Heart right ventricle (tissue), 16 donors: ENCODE data around the gene GHITM. TPM values are rescaled to one million over a fixed set of nuclear protein-coding genes. Genes with fewer than 3 reads are reported as not detected.
"Not testable (repeated sequence)": the region's sequence is repeated elsewhere in the genome, so short reads cannot be mapped to it uniquely, and the experiment has no call there.

ENCODE experiments used
- ATAC-seq, 8 donors: fragments of 200-7000 bp; cut with Tn5 transposase; one replicate each; pipeline ENCODE4 v1.9.1; 2020; ENCODE audit warnings: mild to moderate bottlenecking in 8 of 8, moderate library complexity in 8 of 8, moderate number of reproducible peaks in 1 of 8
- DNase-seq, 2 donors: peaks; one replicate each; pipeline ENCODE4 v3.0.0-alpha.2; 2020
- H3K27ac ChIP-seq, 10 donors: fragments of 200-600 bp; sonication (generic) in 2 of 10; one replicate each; pipeline versions ENCODE4 v1.5.0 to v1.8.0; 2020 to 2022; ENCODE audit warnings: mild to moderate bottlenecking in 3 of 10
- H3K27me3 ChIP-seq, 7 donors: fragments of 200-600 bp; one replicate each; pipeline ENCODE4 v1.8.0; 2021 to 2022; ENCODE audit warnings: mild to moderate bottlenecking in 2 of 7
- H3K36me3 ChIP-seq, 9 donors: fragments of 200-600 bp; sonication (generic) in 1 of 9; one replicate each; pipeline versions ENCODE4 v1.5.0 to v1.8.0; 2020 to 2022; ENCODE audit warnings: mild to moderate bottlenecking in 2 of 9
- H3K4me1 ChIP-seq, 9 donors: fragments of 200-600 bp; sonication (generic) in 1 of 9; one replicate each; pipeline versions ENCODE4 v1.5.0 to v1.8.0; 2020 to 2022; ENCODE audit warnings: mild to moderate bottlenecking in 4 of 9
- H3K4me3 ChIP-seq, 10 donors: fragments of 200-600 bp; sonication (generic) in 2 of 10; one replicate each; pipeline versions ENCODE4 v1.5.0 to v1.8.0; 2020 to 2022; ENCODE audit warnings: mild to moderate bottlenecking in 7 of 10, moderate library complexity in 2 of 10
- H3K9me3 ChIP-seq, 11 donors: fragments of 200-600 bp in 10 of 11; sonication (generic) in 2 of 11; one replicate each; pipeline versions ENCODE4 v1.5.0 to v1.8.0; 2013 to 2022; ENCODE audit warnings: mild to moderate bottlenecking in 2 of 11, control low read depth in 1 of 11, moderate library complexity in 1 of 11
- CTCF ChIP-seq, 9 donors: fragments of 200-600 bp; sonication (generic) in 2 of 9; IDR thresholded peaks; one replicate each; pipeline versions ENCODE4 v1.5.0 to v1.8.0; 2021 to 2022; ENCODE audit warnings: antibody characterized with exemption in 9 of 9, mild to moderate bottlenecking in 5 of 9, moderate library complexity in 1 of 9
- WGBS, 2 donors: extraction: QIAGEN DNeasy Blood & Tissue Kit; methylation state at CpG; one replicate each; pipeline ENCODE4 v1.1.7; 2013; ENCODE audit warnings: inconsistent platforms in 1 of 2; 5-methylcytosine and 5-hydroxymethylcytosine counted together
- intact Hi-C, 10 donors: fragments of 100-400 bp; cut with DNase I; formaldehyde crosslinking; loops; one replicate each; pipeline versions ENCODE4 v1.11.1 to v1.14.2; 2022
- polyA plus RNA-seq, 2 donors: library from polyadenylated mRNA; stranded (reverse); fragments of 200-250 nt; gene quantifications; one replicate each; pipeline ENCODE4 v1.2.3, GENCODE V29; 2013
- total RNA-seq, 10 donors: library from RNA; stranded (reverse); fragmentation: NEBNext Ultra II Directional in 3 of 10; extraction: Animal tissue kit (Norgen Biotek cat#: 25700) in 3 of 10; gene quantifications; one replicate each; pipeline versions ENCODE4 v1.2.1 to v1.2.4, GENCODE V29; 2021 to 2023
- donor health status: Arrhythmogenic right ventricular cardiomyopathy.
- donor health status: ischemic (EF 13 %, LVEDD 7.1; RV severe dilation, severe dysfunction).
- donor health status: healthy with polysubstance abuse.
- donor health status: DM: no; HTN: yes; CAD: no.
- donor health status: DM: no; HTN: no; CAD: no.
- donor health status: ischemic (EF 25% LVEDD 6.9; RV normal size, moderate dysfunction).
- donor health status: ischemic (EF 25% LVEDD 5.7; RV mildly dilated, moderate dysfunction).
- donor health status: healthy.
- donor health status: DM: yes; HTN: yes; CAD: no.
- donor health status: Ischemic cardiomyopathy.
- donor health status: ischemic (EF 35%, LVEDD 5.7; RV mildly dilated, moderate dysfunction).
- donor health status: nonischemic (EF 11% LVEDD 7.7; RV severe dilation, severe dysfunction).
- donor health status: DM: yes; HTN: yes; CAD: no.
- donor health status: PGD.
- donor health status: ischemic (EF 29% LVEDD 5.4; RV normal size, mild dysfunction).
- donor health status: nonischemic (EF 23%, LVEDD 6.1; RV moderate dilation, normal function).

The GHITM gene
- total and polyA plus RNA-seq, 12 donors = 123 to 552 (median 427) TPM

- peaks cover 0 to 2% (median 0%) of the 10 kb centered on the region in 9 donors for H3K36me3 ChIP-seq
- H3K4me3 ChIP-seq = no peak overlapping the region
- 49 to 55% methylated on average over 6 of the region's 6 CpGs for WGBS, 2 donors
- no peak for ATAC-seq
- H3K27ac ChIP-seq = no peak overlapping the region
- no peaks in the 10 kb centered on the region for H3K9me3 ChIP-seq
- peaks cover 0 to 38% (median 29%) of the 10 kb centered on the region in 7 donors for H3K27me3 ChIP-seq
- peaks cover 0 to 8% (median 0%) of the 10 kb centered on the region in 9 donors for H3K4me1 ChIP-seq
- no peak for DNase-seq
- intact Hi-C loops = no loop called here
- no peak for TF ChIP-seq CTCF (IDR thresholded peaks at IDR 0.05)
These were observed 21.5 kb downstream of the GHITM start for GRCh38 chr10:84160663-84161362.

GRCh38 chr10:84163996-84164395 lies 24.7 kb downstream of the GHITM start:
- Histone ChIP-seq H3K36me3 (no peaks in the 10 kb centered on the region), H3K27me3 (peaks cover 0 to 38% (median 29%) of the 10 kb centered on the region in 7 donors), H3K9me3 (peaks cover 0 to 3% (median 0%) of the 10 kb centered on the region in 11 donors), H3K27ac (no peak overlapping the region), H3K4me1 (peaks cover 0 to 4% (median 0%) of the 10 kb centered on the region in 9 donors), H3K4me3 (no peak overlapping the region)
- DNase-seq (no peak), ATAC-seq (no peak)
- no peak for TF ChIP-seq CTCF (IDR thresholded peaks at IDR 0.05)
- intact Hi-C loops = no loop called here
- WGBS, 2 donors = 55 to 65% methylated on average over 2 of the region's 2 CpGs

GRCh38 chr10:84164442-84164841 lies 25.1 kb downstream of the GHITM start:
- intact Hi-C loops = no loop called here
- no peak for DNase-seq
- 40% methylated on average over 2 of the region's 2 CpGs for WGBS, 2 donors
- H3K4me3 ChIP-seq = no peak overlapping the region
- no peak for ATAC-seq
- no peak for TF ChIP-seq CTCF (IDR thresholded peaks at IDR 0.05)
- peaks cover 0 to 38% (median 29%) of the 10 kb centered on the region in 7 donors for H3K27me3 ChIP-seq
- no peaks in the 10 kb centered on the region for H3K4me1 ChIP-seq
- no peaks in the 10 kb centered on the region for H3K36me3 ChIP-seq
- H3K27ac ChIP-seq = no peak overlapping the region
- peaks cover 0 to 3% (median 0%) of the 10 kb centered on the region in 11 donors for H3K9me3 ChIP-seq

GRCh38 chr10:84166620-84167288 lies 27.4 kb downstream of the GHITM start:
- H3K27me3 ChIP-seq = peaks cover 0 to 28% (median 20%) of the 10 kb centered on the region in 7 donors
- H3K9me3 ChIP-seq = peaks cover 0 to 3% (median 0%) of the 10 kb centered on the region in 11 donors
- ATAC-seq (no peak), DNase-seq (no peak)
- H3K4me3 ChIP-seq = no peak overlapping the region
- no peak overlapping the region for H3K27ac ChIP-seq
- intact Hi-C loops = no loop called here
- no peaks in the 10 kb centered on the region for H3K36me3 ChIP-seq
- WGBS, 2 donors = 92 to 94% methylated on average over 4 of the region's 4 CpGs
- H3K4me1 ChIP-seq = no peaks in the 10 kb centered on the region
- no peak for TF ChIP-seq CTCF (IDR thresholded peaks at IDR 0.05)

- DNase-seq, intact Hi-C loops, H3K9me3 ChIP-seq, ATAC-seq, H3K27ac ChIP-seq, H3K4me1 ChIP-seq, H3K36me3 ChIP-seq, H3K4me3 ChIP-seq: not testable (repeated sequence)
- WGBS, 2 donors = 78 to 86% methylated on average over 2 of the region's 2 CpGs
- H3K27me3 ChIP-seq = peaks cover 0 to 25% (median 16%) of the 10 kb centered on the region in 7 donors
These were observed 28.0 kb downstream of the GHITM start for GRCh38 chr10:84167289-84167653.

GRCh38 chr10:84168382-84168781 lies 29.1 kb downstream of the GHITM start:
- H3K27ac ChIP-seq, DNase-seq, intact Hi-C loops, ATAC-seq, H3K36me3 ChIP-seq, H3K4me1 ChIP-seq, H3K9me3 ChIP-seq, H3K4me3 ChIP-seq: not testable (repeated sequence)
- peaks cover 0 to 17% (median 9%) of the 10 kb centered on the region in 7 donors for H3K27me3 ChIP-seq
- 94 to 97% methylated on average over 10 of the region's 10 CpGs for WGBS, 2 donors

- H3K4me1 ChIP-seq, DNase-seq, H3K27me3 ChIP-seq, H3K9me3 ChIP-seq, H3K36me3 ChIP-seq, H3K4me3 ChIP-seq, intact Hi-C loops, H3K27ac ChIP-seq, ATAC-seq: not testable (repeated sequence)
- 85 to 88% methylated on average over 2 of the region's 2 CpGs for WGBS, 2 donors
These were observed 31.9 kb downstream of the GHITM start for GRCh38 chr10:84171237-84171636.
